Measurements from ENCODE around the gene C12orf56. TPM values are rescaled to one million over a fixed set of nuclear protein-coding genes. Genes with fewer than 3 reads are reported as not detected.
"Not testable (repeated sequence)": the region's sequence is repeated elsewhere in the genome, so short reads cannot be mapped to it uniquely, and the experiment has no call there.

Gene C12orf56
- total RNA-seq, 3 donors from 2014 or later, result 0.09 to 0.53 TPM; not detected in 1

GRCh38 chr12:64387197-64387816 lies 3.3 kb downstream of the C12orf56 start:
- TF ChIP-seq CTCF (IDR thresholded peaks at IDR 0.05), result no peak
- peaks cover 6% of the 10 kb centered on the region for H3K4me1 ChIP-seq (ENCODE audit: low read depth)
- DNase-seq (no peak), ATAC-seq (no peak)
- intact Hi-C loops (cut with DNase I, micrococcal nuclease), result no loop called here
- H3K36me3 ChIP-seq (ENCODE audit: low read depth), result no peaks in the 10 kb centered on the region
- no peaks in the 10 kb centered on the region for H3K9me3 ChIP-seq
- no peak overlapping the region for H3K4me3 ChIP-seq

DNA sequence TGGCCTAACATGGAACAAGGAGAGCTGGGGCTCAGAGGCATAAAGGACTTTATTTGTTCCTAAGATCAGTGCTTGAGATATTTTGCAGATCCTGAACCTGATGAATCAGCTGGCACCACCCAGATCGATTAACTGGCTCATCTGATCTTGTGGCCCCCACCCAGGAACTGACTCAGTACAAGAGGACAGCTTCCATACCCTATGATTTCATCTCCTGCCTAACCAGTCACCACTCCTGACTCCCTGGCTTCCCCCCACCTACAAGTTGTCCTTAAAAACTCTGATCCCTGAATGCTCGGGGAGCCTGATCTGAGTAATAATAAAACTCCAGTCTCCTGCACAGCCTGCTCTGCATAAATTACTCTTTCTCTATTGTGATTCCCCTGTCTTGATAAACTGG lies 5.1 kb downstream of the C12orf56 start:
- DNase-seq (no peak), ATAC-seq (no peak)
- intact Hi-C loops (cut with DNase I, micrococcal nuclease), result no loop called here
- TF ChIP-seq CTCF (IDR thresholded peaks at IDR 0.05), result no peak
- H3K4me3 ChIP-seq, result no peak overlapping the region
- no peaks in the 10 kb centered on the region for H3K36me3 ChIP-seq (ENCODE audit: low read depth)
- peaks cover 4% of the 10 kb centered on the region for H3K4me1 ChIP-seq (ENCODE audit: low read depth)
- peaks cover 8% of the 10 kb centered on the region for H3K9me3 ChIP-seq

- DNase-seq, result no peak
- no peak for ATAC-seq
- H3K4me3 ChIP-seq, result no peak overlapping the region
- H3K9me3 ChIP-seq, result peaks cover 11% of the 10 kb centered on the region
- no peaks in the 10 kb centered on the region for H3K4me1 ChIP-seq (ENCODE audit: low read depth)
- intact Hi-C loops (cut with DNase I, micrococcal nuclease), result no loop called here
- no peaks in the 10 kb centered on the region for H3K36me3 ChIP-seq (ENCODE audit: low read depth)
- TF ChIP-seq CTCF (IDR thresholded peaks at IDR 0.05), result no peak
These were observed 5.5 kb downstream of the C12orf56 start for GRCh38 chr12:64385019-64385418.

GRCh38 chr12:64383675-64384074 lies 6.9 kb downstream of the C12orf56 start:
- intact Hi-C loops (cut with DNase I, micrococcal nuclease), result no loop called here
- DNase-seq (no peak), ATAC-seq (no peak)

GRCh38 chr12:64362721-64363305 lies 27.7 kb downstream of the C12orf56 start:
- Histone ChIP-seq H3K4me3 (no peak overlapping the region), H3K36me3 (ENCODE audit: low read depth) (no peaks in the 10 kb centered on the region), H3K9me3 (no peaks in the 10 kb centered on the region), H3K4me1 (ENCODE audit: low read depth) (no peaks in the 10 kb centered on the region)
- intact Hi-C loops (cut with DNase I, micrococcal nuclease), result no loop called here
- no peak for TF ChIP-seq CTCF (IDR thresholded peaks at IDR 0.05)
- no peak for DNase-seq
- ATAC-seq, result no peak

More at GRCh38 chr12:64383675-64384074, 6.9 kb downstream of the C12orf56 start:
- no peak overlapping the region for H3K4me3 ChIP-seq
- no peaks in the 10 kb centered on the region for H3K36me3 ChIP-seq (ENCODE audit: low read depth)
- no peak for TF ChIP-seq CTCF (IDR thresholded peaks at IDR 0.05)
- H3K9me3 ChIP-seq, result peaks cover 11% of the 10 kb centered on the region
- no peaks in the 10 kb centered on the region for H3K4me1 ChIP-seq (ENCODE audit: low read depth)

DNA sequence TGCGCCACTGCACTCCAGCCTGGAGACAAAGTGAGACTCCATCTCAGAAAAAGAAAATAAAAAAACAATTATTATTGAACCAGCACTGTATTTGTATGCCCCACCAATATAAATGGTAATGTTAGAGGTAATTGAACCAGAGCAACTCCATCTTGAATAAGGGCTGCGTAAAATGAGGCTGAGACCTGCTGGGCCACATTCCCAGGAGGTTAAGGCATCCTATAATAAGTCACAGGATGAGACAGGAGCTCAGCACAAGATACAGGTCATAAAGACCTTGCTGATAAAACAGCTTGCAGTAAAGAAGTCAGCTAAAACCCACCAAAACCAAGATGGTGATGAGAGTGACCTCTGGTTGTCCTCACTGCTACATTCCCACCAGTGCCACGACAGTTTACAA lies 29.4 kb downstream of the C12orf56 start:
- intact Hi-C loops (cut with DNase I, micrococcal nuclease); H3K4me3 ChIP-seq; H3K9me3 ChIP-seq; DNase-seq; H3K4me1 ChIP-seq (ENCODE audit: low read depth); H3K36me3 ChIP-seq (ENCODE audit: low read depth); ATAC-seq: not testable (repeated sequence)

DNA sequence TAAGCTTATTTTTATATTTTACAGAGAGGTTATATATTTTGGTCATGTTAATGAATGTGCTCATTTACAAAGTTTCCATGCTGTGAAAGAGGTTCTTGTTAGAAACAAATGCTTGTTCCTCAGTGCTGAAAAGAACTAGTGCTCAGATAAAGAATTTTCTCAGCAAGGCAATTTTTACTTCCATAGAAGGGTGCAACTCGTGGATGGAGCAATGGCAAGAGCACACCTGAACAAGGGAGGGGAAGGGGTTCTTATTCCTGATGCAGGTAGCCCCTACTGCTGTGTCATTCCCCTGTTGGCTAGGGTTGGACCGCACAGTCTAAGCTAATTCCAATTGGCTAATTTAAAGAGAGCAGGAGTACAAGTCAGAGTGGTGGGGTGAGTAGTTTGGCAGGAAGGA lies 34.3 kb downstream of the C12orf56 start:
- H3K9me3 ChIP-seq; intact Hi-C loops (cut with DNase I, micrococcal nuclease): not testable (repeated sequence)

More for the DNA sequence above, 34.3 kb downstream of the C12orf56 start:
- H3K4me1 ChIP-seq (ENCODE audit: low read depth); DNase-seq; H3K36me3 ChIP-seq (ENCODE audit: low read depth); H3K4me3 ChIP-seq; ATAC-seq: not testable (repeated sequence)
